Vagina (tissue), 2 donors: ENCODE results near the gene MSL1. TPM values are rescaled to one million over a fixed set of nuclear protein-coding genes. Genes with fewer than 3 reads are reported as not detected.

ENCODE experiments used
- DNase-seq, 2 donors: peaks; one replicate each; pipeline ENCODE4 v3.0.0-alpha.2; 2017; ENCODE audit errors: extremely low spot score in 2 of 2
- H3K27ac ChIP-seq: fragments of 200-600 bp; sonication (generic); one replicate; pipeline ENCODE4 v1.5.1; 2019
- H3K27me3 ChIP-seq: fragments of 200-600 bp; sonication (generic); one replicate; pipeline ENCODE4 v1.5.1; 2019
- H3K36me3 ChIP-seq, 2 donors: fragments of 200-600 bp; sonication (generic); one replicate each; pipeline ENCODE4 v1.5.1; 2017 to 2019
- H3K4me1 ChIP-seq: fragments of 200-600 bp; sonication (generic); one replicate; pipeline ENCODE4 v1.5.1; 2019
- H3K4me3 ChIP-seq, 2 donors: fragments of 200-600 bp; sonication (generic); 1 replicate in 1 of 2; 2 replicates in 1 of 2; pipeline ENCODE4 v1.5.1; 2016 to 2019
- H3K9me3 ChIP-seq: fragments of 200-600 bp; sonication (generic); one replicate; pipeline ENCODE4 v1.5.1; 2019
- POLR2A ChIP-seq, 2 donors: fragments of 450-650 bp; IDR thresholded peaks; one replicate each; pipeline ENCODE4 v1.6.1; 2017; ENCODE audit warnings: antibody characterized with exemption in 2 of 2, mild to moderate bottlenecking in 2 of 2, moderate library complexity in 2 of 2
- POLR2AphosphoS5 ChIP-seq, 2 donors: sonication (generic); formaldehyde crosslinking; IDR thresholded peaks; one replicate each; pipeline ENCODE4 v1.9.0; 2017; ENCODE audit warnings: antibody characterized with exemption in 2 of 2, mild to moderate bottlenecking in 2 of 2, low read depth in 1 of 2; ENCODE audit not compliant: insufficient read depth in 1 of 2
- intact Hi-C: fragments of 100-400 bp; cut with DNase I; formaldehyde crosslinking; loops from one replicate; pipeline ENCODE4 v1.15.1; 2023
- total RNA-seq: library from RNA; depleted of rRNA; stranded (reverse); fragments of >200 nt; gene quantifications from one replicate; pipeline ENCODE4 v1.2.3, GENCODE V29; 2016
- TF ChIP-seq, protein P1 (sequence below), 3 experiments: fragments of 450-650 bp in 2 of 3; fragments of 200-600 bp in 1 of 3; sonication (generic) in 1 of 3; IDR thresholded peaks; one replicate each; pipeline ENCODE4 v1.5.1; 2017 to 2019; ENCODE audit warnings: antibody characterized with exemption in 3 of 3, mild to moderate bottlenecking in 2 of 3, moderate library complexity in 2 of 3

The MSL1 gene
- total RNA-seq, 1 donor from 2014 or later, result 62.4 TPM

- Histone ChIP-seq H3K9me3 (no peaks in the 10 kb centered on the region), H3K27ac (peak overlapping the region; percentile 98), H3K4me3 (peak overlapping the region; percentile 80), H3K4me1 (peaks cover 79% of the 10 kb centered on the region), H3K36me3 (peaks cover 0 to 25% of the 10 kb centered on the region in 2 donors), H3K27me3 (no peaks in the 10 kb centered on the region)
- TF ChIP-seq, protein P1, sequence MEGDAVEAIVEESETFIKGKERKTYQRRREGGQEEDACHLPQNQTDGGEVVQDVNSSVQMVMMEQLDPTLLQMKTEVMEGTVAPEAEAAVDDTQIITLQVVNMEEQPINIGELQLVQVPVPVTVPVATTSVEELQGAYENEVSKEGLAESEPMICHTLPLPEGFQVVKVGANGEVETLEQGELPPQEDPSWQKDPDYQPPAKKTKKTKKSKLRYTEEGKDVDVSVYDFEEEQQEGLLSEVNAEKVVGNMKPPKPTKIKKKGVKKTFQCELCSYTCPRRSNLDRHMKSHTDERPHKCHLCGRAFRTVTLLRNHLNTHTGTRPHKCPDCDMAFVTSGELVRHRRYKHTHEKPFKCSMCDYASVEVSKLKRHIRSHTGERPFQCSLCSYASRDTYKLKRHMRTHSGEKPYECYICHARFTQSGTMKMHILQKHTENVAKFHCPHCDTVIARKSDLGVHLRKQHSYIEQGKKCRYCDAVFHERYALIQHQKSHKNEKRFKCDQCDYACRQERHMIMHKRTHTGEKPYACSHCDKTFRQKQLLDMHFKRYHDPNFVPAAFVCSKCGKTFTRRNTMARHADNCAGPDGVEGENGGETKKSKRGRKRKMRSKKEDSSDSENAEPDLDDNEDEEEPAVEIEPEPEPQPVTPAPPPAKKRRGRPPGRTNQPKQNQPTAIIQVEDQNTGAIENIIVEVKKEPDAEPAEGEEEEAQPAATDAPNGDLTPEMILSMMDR (IDR thresholded peaks at IDR 0.05), result peak in 1 of 3 experiments; percentile 3
- TF ChIP-seq POLR2AphosphoS5 (IDR thresholded peaks at IDR 0.05; ENCODE audit: insufficient read depth in 1 of 2, low read depth in 1 of 2) (no peak), POLR2A (IDR thresholded peaks at IDR 0.05) (no peak)
- intact Hi-C loops, result no loop called here
- DNase-seq, result peak in 1 of 2 donors; percentile 95
Observed at GRCh38 chr17:40099619-40100418, 22.0 kb upstream of the MSL1 start.

- TF ChIP-seq POLR2AphosphoS5 (IDR thresholded peaks at IDR 0.05; ENCODE audit: insufficient read depth in 1 of 2, low read depth in 1 of 2), result peak in 1 of 2 donors; percentile 99
- peak; percentile 57 to 95 for TF ChIP-seq POLR2A (IDR thresholded peaks at IDR 0.05)
- TF ChIP-seq, protein P1 (IDR thresholded peaks at IDR 0.05), result no peak
- H3K36me3 ChIP-seq, result peaks cover 0 to 20% of the 10 kb centered on the region in 2 donors
- peak within 1 kb of the TSS; percentile 80 for H3K4me3 ChIP-seq
- peak within 1 kb of the TSS; percentile 98 for H3K27ac ChIP-seq
- H3K27me3 ChIP-seq, result no peaks in the 10 kb centered on the region
- no peaks in the 10 kb centered on the region for H3K9me3 ChIP-seq
- no peak for DNase-seq
- intact Hi-C loops, result no loop called here
- H3K4me1 ChIP-seq, result peaks cover 79% of the 10 kb centered on the region
Observed at GRCh38 chr17:40100419-40100668, 21.4 kb upstream of the MSL1 start, which contains the start of gene NR1D1. NR1D1 (minus strand) TSS chr17:40100589; CDS start chr17:40100094, 495 bp downstream.

GRCh38 chr17:40100669-40101366, 21.0 kb upstream of the MSL1 start:
- intact Hi-C loops, result no loop called here
- peak; percentile 99 to 100 for DNase-seq
- Histone ChIP-seq H3K27me3 (no peaks in the 10 kb centered on the region), H3K9me3 (no peaks in the 10 kb centered on the region), H3K27ac (peak overlapping the region; percentile 98), H3K36me3 (peaks cover 0 to 15% of the 10 kb centered on the region in 2 donors), H3K4me3 (peak overlapping the region; percentile 80), H3K4me1 (peaks cover 79% of the 10 kb centered on the region)
- TF ChIP-seq POLR2AphosphoS5 (IDR thresholded peaks at IDR 0.05; ENCODE audit: insufficient read depth in 1 of 2, low read depth in 1 of 2) (peak; percentile 93 to 100), POLR2A (IDR thresholded peaks at IDR 0.05) (peak in 1 of 2 donors; percentile 50)
- TF ChIP-seq, protein P1 (IDR thresholded peaks at IDR 0.05), result no peak

DNA sequence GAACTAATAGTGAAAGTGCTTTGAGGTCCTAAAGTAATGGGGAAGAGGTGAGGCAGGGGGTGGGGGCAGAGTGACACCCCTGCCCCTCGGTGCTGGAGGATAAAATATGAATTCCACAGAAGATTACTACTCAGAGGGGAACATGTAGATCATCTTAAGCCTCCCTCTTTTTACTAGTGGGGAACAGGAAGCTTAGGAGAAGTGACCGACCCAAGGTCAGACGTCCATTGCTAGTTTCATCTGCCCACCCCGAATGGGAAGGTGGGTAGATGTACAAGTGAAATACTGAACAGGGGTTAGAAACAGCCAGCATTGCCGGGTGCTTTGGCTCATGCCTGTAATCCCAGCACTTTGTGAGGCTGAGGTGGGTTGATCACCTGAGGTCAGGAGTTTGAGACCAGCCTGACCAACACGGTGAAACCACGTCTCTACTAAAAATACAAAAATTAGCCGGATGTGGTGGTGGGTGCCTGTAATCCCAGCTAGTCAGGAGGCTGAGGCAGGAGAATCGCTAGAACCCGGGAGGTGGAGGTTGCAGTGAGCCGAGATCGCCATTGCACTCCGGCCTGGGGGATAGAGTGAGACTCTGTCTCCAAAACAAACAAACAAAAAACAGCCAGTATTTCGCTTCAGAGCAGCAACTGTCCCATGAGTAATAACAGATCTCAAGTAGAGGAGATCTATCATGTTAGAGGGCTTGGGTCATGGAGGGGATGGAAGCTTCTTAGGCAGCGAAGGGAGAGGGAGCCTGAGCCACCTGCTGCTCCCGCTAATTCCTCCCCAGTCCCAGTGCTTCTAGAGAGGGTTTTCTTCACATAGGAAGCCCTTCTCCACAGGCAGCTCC, 20.2 kb upstream of the MSL1 start:
- intact Hi-C loops, result no loop called here
- H3K27ac ChIP-seq, result peak overlapping the region; percentile 98
- H3K36me3 ChIP-seq, result peaks cover 0 to 7% of the 10 kb centered on the region in 2 donors
- TF ChIP-seq POLR2AphosphoS5 (IDR thresholded peaks at IDR 0.05; ENCODE audit: insufficient read depth in 1 of 2, low read depth in 1 of 2) (no peak), POLR2A (IDR thresholded peaks at IDR 0.05) (no peak)
- TF ChIP-seq, protein P1 (IDR thresholded peaks at IDR 0.05), result no peak
- no peaks in the 10 kb centered on the region for H3K9me3 ChIP-seq
- H3K27me3 ChIP-seq, result no peaks in the 10 kb centered on the region
- peaks cover 79% of the 10 kb centered on the region for H3K4me1 ChIP-seq
- DNase-seq, result no peak
- peak overlapping the region; percentile 80 for H3K4me3 ChIP-seq
